Measurements from ENCODE around the gene PARP4. TPM values are rescaled to one million over a fixed set of nuclear protein-coding genes. Genes with fewer than 3 reads are reported as not detected.
"Not testable (repeated sequence)": the region's sequence is repeated elsewhere in the genome, so short reads cannot be mapped to it uniquely, and the experiment has no call there.

The PARP4 gene
- total and polyA plus RNA-seq, 2 donors (not counting 1 experiment from before 2014, with no cell fraction given): 22.2 to 88.8 TPM

- H3K27ac ChIP-seq (ENCODE audit: low read length in 2 of 2): no peak overlapping the region
- H3K36me3 ChIP-seq (replicated peaks in 1 of 2; ENCODE audit: control extremely low read depth in 1 of 2, control insufficient read depth in 1 of 2, extremely low read depth in 1 of 2, insufficient read depth in 2 of 2, low read length in 1 of 2): no peaks in the 10 kb centered on the region
- Mint-ChIP-seq H3K4me1 (peaks cover 9% of the 10 kb centered on the region), H3K4me3 (no peak overlapping the region), H3K27ac (no peak overlapping the region), H3K9me3 (ENCODE audit: insufficient read depth) (no peaks in the 10 kb centered on the region), H3K27me3 (peaks cover 51% of the 10 kb centered on the region)
- TF ChIP-seq, protein P1, sequence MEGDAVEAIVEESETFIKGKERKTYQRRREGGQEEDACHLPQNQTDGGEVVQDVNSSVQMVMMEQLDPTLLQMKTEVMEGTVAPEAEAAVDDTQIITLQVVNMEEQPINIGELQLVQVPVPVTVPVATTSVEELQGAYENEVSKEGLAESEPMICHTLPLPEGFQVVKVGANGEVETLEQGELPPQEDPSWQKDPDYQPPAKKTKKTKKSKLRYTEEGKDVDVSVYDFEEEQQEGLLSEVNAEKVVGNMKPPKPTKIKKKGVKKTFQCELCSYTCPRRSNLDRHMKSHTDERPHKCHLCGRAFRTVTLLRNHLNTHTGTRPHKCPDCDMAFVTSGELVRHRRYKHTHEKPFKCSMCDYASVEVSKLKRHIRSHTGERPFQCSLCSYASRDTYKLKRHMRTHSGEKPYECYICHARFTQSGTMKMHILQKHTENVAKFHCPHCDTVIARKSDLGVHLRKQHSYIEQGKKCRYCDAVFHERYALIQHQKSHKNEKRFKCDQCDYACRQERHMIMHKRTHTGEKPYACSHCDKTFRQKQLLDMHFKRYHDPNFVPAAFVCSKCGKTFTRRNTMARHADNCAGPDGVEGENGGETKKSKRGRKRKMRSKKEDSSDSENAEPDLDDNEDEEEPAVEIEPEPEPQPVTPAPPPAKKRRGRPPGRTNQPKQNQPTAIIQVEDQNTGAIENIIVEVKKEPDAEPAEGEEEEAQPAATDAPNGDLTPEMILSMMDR (IDR thresholded peaks at IDR 0.05): no peak
- no peak for TF ChIP-seq EZH2 (IDR thresholded peaks at IDR 0.05; ENCODE audit: borderline replicate concordance, insufficient read depth, low read depth, low read length, poor library complexity, severe bottlenecking)
- peaks cover 0 to 9% (median 7%) of the 10 kb centered on the region in 4 experiments for H3K27me3 ChIP-seq (replicated peaks in 1 of 4; ENCODE audit: control extremely low read depth in 1 of 4, control insufficient read depth in 3 of 4, insufficient read depth in 4 of 4, low read length in 3 of 4)
- H3K4me3 ChIP-seq (ENCODE audit: control extremely low read depth in 1 of 5, extremely low read depth in 1 of 5, insufficient read depth in 1 of 5, low read depth in 2 of 5, low read length in 4 of 5): no peak overlapping the region
- intact Hi-C loops (cut with micrococcal nuclease): no loop called here
- no peak overlapping the region for H3K9ac ChIP-seq (ENCODE audit: low read length)
- DNase-seq (no peak), ATAC-seq (ENCODE audit: low read depth) (no peak)
- H2AFZ ChIP-seq (ENCODE audit: insufficient read depth, low read depth, low read length, poor library complexity, severe bottlenecking): no peak overlapping the region
- no peaks in the 10 kb centered on the region for H3K4me1 ChIP-seq (ENCODE audit: control insufficient read depth in 2 of 2, insufficient read depth in 2 of 2, low read length in 2 of 2)
- POLR2A ChIA-PET: no interaction called here
- CTCF ChIA-PET: no interaction called here
- H3K9me3 ChIP-seq (ENCODE audit: control extremely low read depth in 1 of 3, control insufficient read depth in 2 of 3, insufficient read depth in 1 of 3, low read length in 2 of 3): peaks cover 0 to 4% (median 0%) of the 10 kb centered on the region in 3 donors
- 100% methylated on average over 2 of the region's 5 CpGs for WGBS (ENCODE audit: insufficient coverage)
- H4K20me1 ChIP-seq (ENCODE audit: control insufficient read depth, insufficient read depth, low read length, poor library complexity, severe bottlenecking): no peaks in the 10 kb centered on the region
- no peaks in the 10 kb centered on the region for H3K79me2 ChIP-seq (ENCODE audit: control insufficient read depth, insufficient read depth, low read length)
- no peak overlapping the region for H3K4me2 ChIP-seq (replicated peaks; ENCODE audit: low read depth, low read length, poor library complexity, severe bottlenecking)
Measured at GRCh38 chr13:24557081-24557480, 44.5 kb upstream of the PARP4 start.

DNA sequence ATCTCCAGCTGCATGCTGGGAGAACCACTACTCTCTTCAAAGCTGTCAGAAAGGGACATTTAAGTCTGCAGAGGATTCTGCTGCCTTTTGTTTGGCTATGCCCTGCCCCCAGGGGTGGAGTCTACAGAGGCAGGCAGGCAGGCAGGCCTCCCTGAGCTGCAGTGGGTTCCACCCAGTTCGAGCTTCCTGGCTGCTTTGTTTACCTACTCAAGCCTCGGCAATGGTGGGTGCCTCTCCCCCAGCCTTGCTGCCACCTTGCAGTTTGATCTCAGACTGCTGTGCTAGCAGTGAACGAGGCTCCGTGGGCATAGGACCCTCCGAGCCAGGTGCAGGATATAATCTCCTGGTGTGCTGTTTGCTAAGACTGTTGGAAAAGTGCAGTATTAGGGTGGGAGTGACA is 41.3 kb upstream of the PARP4 start:
- intact Hi-C loops (cut with micrococcal nuclease); H3K9ac ChIP-seq (ENCODE audit: low read length): not testable (repeated sequence)
- 94% methylated on average over 3 of the region's 5 CpGs for WGBS (ENCODE audit: insufficient coverage)

GRCh38 chr13:24541476-24542352 is 29.1 kb upstream of the PARP4 start:
- H3K27ac Mint-ChIP-seq; H3K27ac ChIP-seq (ENCODE audit: low read length in 2 of 2); H4K20me1 ChIP-seq (ENCODE audit: control insufficient read depth, insufficient read depth, low read length, poor library complexity, severe bottlenecking); intact Hi-C loops (cut with micrococcal nuclease); H3K4me1 Mint-ChIP-seq; H3K79me2 ChIP-seq (ENCODE audit: control insufficient read depth, insufficient read depth, low read length); H3K36me3 ChIP-seq (replicated peaks in 1 of 2; ENCODE audit: control extremely low read depth in 1 of 2, control insufficient read depth in 1 of 2, extremely low read depth in 1 of 2, insufficient read depth in 2 of 2, low read length in 1 of 2); H3K4me1 ChIP-seq (ENCODE audit: control insufficient read depth in 2 of 2, insufficient read depth in 2 of 2, low read length in 2 of 2); H3K9me3 Mint-ChIP-seq (ENCODE audit: insufficient read depth): not testable (repeated sequence)
- H3K27me3 Mint-ChIP-seq: peaks cover 49% of the 10 kb centered on the region
- Histone ChIP-seq H3K9ac (ENCODE audit: low read length) (peak overlapping the region; percentile 50), H3K4me3 (ENCODE audit: control extremely low read depth in 1 of 5, extremely low read depth in 1 of 5, insufficient read depth in 1 of 5, low read depth in 2 of 5, low read length in 4 of 5) (peak overlapping the region; percentile 21 to 60 (median 38)), H2AFZ (ENCODE audit: insufficient read depth, low read depth, low read length, poor library complexity, severe bottlenecking) (peak overlapping the region; percentile 68), H3K9me3 (ENCODE audit: control extremely low read depth in 1 of 3, control insufficient read depth in 2 of 3, insufficient read depth in 1 of 3, low read length in 2 of 3) (peaks cover 0 to 16% (median 3%) of the 10 kb centered on the region in 3 donors), H3K27me3 (replicated peaks in 1 of 4; ENCODE audit: control extremely low read depth in 1 of 4, control insufficient read depth in 3 of 4, insufficient read depth in 4 of 4, low read length in 3 of 4) (peaks cover 0 to 31% (median 16%) of the 10 kb centered on the region in 4 experiments), H3K4me2 (replicated peaks; ENCODE audit: low read depth, low read length, poor library complexity, severe bottlenecking) (peak overlapping the region; percentile 65)
- peak; percentile 47 for DNase-seq
- peak overlapping the region; percentile 88 for H3K4me3 Mint-ChIP-seq
- ChIA-PET CTCF (interaction anchor here (1.1 kb wide), 1 partner anchor 38 kb away, joined by 3 read pairs; no protein-coding TSS in a partner anchor), POLR2A (interaction anchor here (0.6 kb wide), 1 partner anchor 256 kb away, joined by 5 read pairs; no protein-coding TSS in a partner anchor)
- 6% methylated on average over 46 of the region's 73 CpGs for WGBS (ENCODE audit: insufficient coverage)
- ATAC-seq (ENCODE audit: low read depth): peak; percentile 45

More for the DNA sequence above, 41.3 kb upstream of the PARP4 start:
- H3K27ac Mint-ChIP-seq; H4K20me1 ChIP-seq (ENCODE audit: control insufficient read depth, insufficient read depth, low read length, poor library complexity, severe bottlenecking); H3K4me3 Mint-ChIP-seq; H2AFZ ChIP-seq (ENCODE audit: insufficient read depth, low read depth, low read length, poor library complexity, severe bottlenecking); ATAC-seq (ENCODE audit: low read depth); H3K4me1 Mint-ChIP-seq; POLR2A ChIA-PET; DNase-seq; H3K27me3 ChIP-seq (replicated peaks in 1 of 4; ENCODE audit: control extremely low read depth in 1 of 4, control insufficient read depth in 3 of 4, insufficient read depth in 4 of 4, low read length in 3 of 4); CTCF ChIA-PET; H3K36me3 ChIP-seq (replicated peaks in 1 of 2; ENCODE audit: control extremely low read depth in 1 of 2, control insufficient read depth in 1 of 2, extremely low read depth in 1 of 2, insufficient read depth in 2 of 2, low read length in 1 of 2); H3K9me3 Mint-ChIP-seq (ENCODE audit: insufficient read depth); H3K27ac ChIP-seq (ENCODE audit: low read length in 2 of 2); H3K4me2 ChIP-seq (replicated peaks; ENCODE audit: low read depth, low read length, poor library complexity, severe bottlenecking); H3K4me1 ChIP-seq (ENCODE audit: control insufficient read depth in 2 of 2, insufficient read depth in 2 of 2, low read length in 2 of 2); H3K79me2 ChIP-seq (ENCODE audit: control insufficient read depth, insufficient read depth, low read length); H3K4me3 ChIP-seq (ENCODE audit: control extremely low read depth in 1 of 5, extremely low read depth in 1 of 5, insufficient read depth in 1 of 5, low read depth in 2 of 5, low read length in 4 of 5); H3K9me3 ChIP-seq (ENCODE audit: control extremely low read depth in 1 of 3, control insufficient read depth in 2 of 3, insufficient read depth in 1 of 3, low read length in 2 of 3): not testable (repeated sequence)
- peaks cover 44% of the 10 kb centered on the region for H3K27me3 Mint-ChIP-seq
